Mucosa of rectum (tissue), 2 donors: ENCODE measurements around the gene NAGLU.

Source experiments
- H3K27ac ChIP-seq, 2 donors: one replicate each; pipeline ENCODE4 v1.7.0; 2013; ENCODE audit warnings: inconsistent platforms in 2 of 2, low read depth in 2 of 2, low read length in 2 of 2
- H3K27me3 ChIP-seq, 2 donors: one replicate each; pipeline ENCODE4 v1.7.0; 2013; ENCODE audit warnings: low read length in 2 of 2; ENCODE audit not compliant: control insufficient read depth in 2 of 2, insufficient read depth in 2 of 2
- H3K36me3 ChIP-seq, 2 donors: one replicate each; pipeline ENCODE4 v1.7.0; 2013; ENCODE audit warnings: low read length in 2 of 2; ENCODE audit not compliant: control insufficient read depth in 2 of 2, insufficient read depth in 2 of 2
- H3K4me1 ChIP-seq, 2 donors: one replicate each; pipeline ENCODE4 v1.7.0; 2013; ENCODE audit warnings: low read length in 2 of 2, mild to moderate bottlenecking in 1 of 2; ENCODE audit not compliant: control insufficient read depth in 2 of 2, insufficient read depth in 2 of 2
- H3K4me3 ChIP-seq, 2 donors: one replicate each; pipeline ENCODE4 v1.7.0; 2013; ENCODE audit warnings: low read length in 2 of 2
- H3K9ac ChIP-seq, 2 donors: one replicate each; pipeline ENCODE4 v1.7.0; 2013; ENCODE audit warnings: low read length in 2 of 2, low read depth in 1 of 2, mild to moderate bottlenecking in 1 of 2
- H3K9me3 ChIP-seq, 2 donors: one replicate each; pipeline ENCODE4 v1.7.0; 2013; ENCODE audit warnings: low read length in 2 of 2; ENCODE audit not compliant: control insufficient read depth in 2 of 2
- donor health status: healthy.
- donor health status: Normal muscosa, but diverticular disease.

NAGLU gene

DNA sequence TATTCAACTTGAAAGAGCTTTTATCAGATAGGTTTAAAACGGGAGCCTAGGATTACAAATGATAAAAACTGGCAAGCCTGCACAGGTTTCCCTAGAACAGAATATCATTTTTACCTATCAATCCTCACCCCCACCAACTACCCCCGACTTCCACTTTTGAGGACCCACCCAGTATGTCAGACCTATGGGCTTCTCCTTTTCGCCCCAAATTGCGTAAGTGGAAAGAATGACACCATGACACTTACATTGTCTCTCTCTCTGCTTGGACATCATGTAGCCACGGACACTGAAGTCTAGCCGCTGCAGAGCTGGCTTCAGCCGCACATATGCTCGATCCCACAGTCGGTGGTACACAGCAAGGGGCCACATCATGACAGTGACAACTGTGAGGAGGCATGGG lies 48.8 kb downstream of the NAGLU start:
- Histone ChIP-seq H3K9ac (no peak overlapping the region), H3K4me3 (no peak overlapping the region), H3K36me3 (peaks cover 63 to 80% of the 10 kb centered on the region in 2 donors), H3K4me1 (peaks cover 3 to 5% of the 10 kb centered on the region in 2 donors), H3K9me3 (no peaks in the 10 kb centered on the region), H3K27ac (no peak overlapping the region), H3K27me3 (no peaks in the 10 kb centered on the region)

DNA sequence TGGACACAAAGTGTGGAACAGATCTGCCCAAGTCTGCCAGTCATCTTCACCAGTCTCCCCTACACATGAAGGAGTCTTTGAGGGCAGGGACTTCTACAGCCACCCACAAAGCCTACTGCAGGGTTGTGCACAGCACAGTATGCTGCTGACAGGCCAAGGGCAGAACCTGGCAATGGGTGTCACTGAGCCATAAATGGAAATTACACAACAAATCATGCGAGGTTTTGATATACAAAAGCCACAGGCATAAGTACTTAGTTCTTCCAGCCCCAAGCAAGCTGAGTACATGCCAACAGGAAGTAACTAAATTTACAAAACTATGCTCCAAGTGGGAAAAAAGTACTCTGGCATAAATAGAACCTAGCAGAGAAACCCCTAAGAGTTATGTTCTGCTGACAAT lies 49.3 kb downstream of the NAGLU start:
- H3K27ac ChIP-seq: no peak overlapping the region
- H3K9me3 ChIP-seq: no peaks in the 10 kb centered on the region
- no peak overlapping the region for H3K4me3 ChIP-seq
- no peak overlapping the region for H3K9ac ChIP-seq
- H3K36me3 ChIP-seq: peaks cover 59 to 82% of the 10 kb centered on the region in 2 donors
- peaks cover 0 to 5% of the 10 kb centered on the region in 2 donors for H3K4me1 ChIP-seq
- no peaks in the 10 kb centered on the region for H3K27me3 ChIP-seq

DNA sequence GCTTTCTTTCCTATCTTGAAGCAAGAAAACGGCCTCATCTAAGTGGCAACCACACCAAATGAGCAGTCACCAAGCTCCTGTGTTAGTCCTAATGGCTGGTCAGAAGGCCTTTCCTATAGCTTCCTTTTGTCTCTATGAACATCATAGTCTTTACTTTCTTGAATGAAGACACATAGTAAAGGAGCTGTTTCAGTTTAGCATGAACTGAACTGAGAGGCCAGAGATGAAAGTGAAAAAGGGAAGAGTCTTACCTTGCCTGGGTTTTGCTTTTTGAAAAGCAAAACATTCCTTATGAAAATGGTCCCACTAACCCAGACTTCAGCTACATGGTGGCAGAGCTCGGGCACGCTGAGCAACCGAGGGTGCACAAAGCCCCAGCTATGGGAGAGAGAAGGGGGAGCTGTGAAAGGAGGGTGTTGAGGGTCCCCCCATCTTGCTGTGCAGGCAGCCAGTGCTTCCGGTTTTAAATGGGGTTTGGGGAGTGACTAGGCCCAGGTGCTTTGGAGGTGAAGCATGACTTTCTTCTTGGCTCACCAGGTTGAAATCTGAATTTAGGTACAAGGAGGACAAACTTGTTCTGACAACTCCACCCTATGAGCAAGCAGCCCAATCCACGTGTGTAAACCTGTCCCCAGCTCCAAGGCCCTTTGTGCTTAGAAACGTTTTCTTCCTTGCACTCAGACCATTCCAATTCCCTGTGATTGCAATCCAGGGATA lies 50.6 kb downstream of the NAGLU start:
- Histone ChIP-seq H3K4me3 (no peak overlapping the region), H3K4me1 (peaks cover 0 to 5% of the 10 kb centered on the region in 2 donors), H3K9me3 (no peaks in the 10 kb centered on the region), H3K27me3 (no peaks in the 10 kb centered on the region), H3K9ac (no peak overlapping the region), H3K27ac (no peak overlapping the region), H3K36me3 (peaks cover 62 to 87% of the 10 kb centered on the region in 2 donors)

DNA sequence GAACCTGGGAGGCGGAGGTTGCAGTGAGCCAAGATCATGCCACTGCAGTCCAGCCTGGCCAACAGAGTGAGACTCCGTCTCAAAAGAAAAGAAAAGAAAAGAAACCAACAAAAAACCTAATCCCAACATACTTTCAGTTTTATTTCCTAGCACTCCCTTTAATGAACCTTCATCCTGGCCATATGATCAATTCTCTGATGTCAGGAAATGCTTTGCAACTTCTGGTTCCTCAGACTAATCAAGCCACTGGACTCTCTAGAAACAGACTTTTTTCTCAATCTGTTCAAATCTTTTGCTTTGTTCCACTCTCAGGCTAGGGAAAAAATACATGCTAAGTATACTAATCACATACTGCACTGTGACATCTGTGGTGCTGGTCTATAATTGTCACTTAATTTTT lies 54.8 kb downstream of the NAGLU start:
- H3K36me3 ChIP-seq: peaks cover 31 to 59% of the 10 kb centered on the region in 2 donors
- no peak overlapping the region for H3K27ac ChIP-seq
- H3K4me1 ChIP-seq: no peaks in the 10 kb centered on the region
- H3K4me3 ChIP-seq: no peak overlapping the region
- H3K9me3 ChIP-seq: no peaks in the 10 kb centered on the region
- H3K27me3 ChIP-seq: no peaks in the 10 kb centered on the region
- H3K9ac ChIP-seq: no peak overlapping the region

DNA sequence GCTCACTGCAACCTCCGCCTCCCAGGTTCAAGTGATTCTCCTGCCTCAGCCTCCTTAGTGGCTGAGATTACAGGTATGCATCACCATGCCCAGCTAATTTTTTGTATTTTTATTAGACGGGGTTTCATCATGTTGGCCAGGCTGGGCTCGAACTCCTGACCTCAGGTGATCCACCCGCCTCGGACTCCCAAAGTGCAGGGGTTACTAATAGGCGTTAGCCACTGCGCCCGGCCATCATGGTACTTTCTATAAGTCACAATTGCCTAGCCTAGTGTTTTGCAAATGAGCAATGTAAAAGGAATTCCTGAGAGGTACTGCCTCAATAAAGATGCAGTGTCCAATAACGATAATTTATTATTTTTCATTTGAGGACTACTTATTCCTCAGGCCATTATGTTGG lies 55.4 kb downstream of the NAGLU start:
- Histone ChIP-seq H3K27ac (no peak overlapping the region), H3K27me3 (no peaks in the 10 kb centered on the region), H3K4me3 (no peak overlapping the region), H3K4me1 (no peaks in the 10 kb centered on the region), H3K9ac (no peak overlapping the region), H3K36me3 (peaks cover 26 to 54% of the 10 kb centered on the region in 2 donors), H3K9me3 (no peaks in the 10 kb centered on the region)
